Prostate gland (tissue), 2 donors: ENCODE data around the gene RPN2. TPM values are rescaled to one million over a fixed set of nuclear protein-coding genes. Genes with fewer than 3 reads are reported as not detected.

Experiments
- DNase-seq: peaks from one replicate; pipeline ENCODE4 v3.0.0-alpha.2; 2019; ENCODE audit warnings: low spot score
- H3K27ac ChIP-seq, 2 donors: fragments of 200-600 bp; sonication (generic); 2 replicates each; pipeline ENCODE4 v1.5.1; 2017 to 2019
- H3K27me3 ChIP-seq: fragments of 200-600 bp; sonication (generic); replicated peaks from 2 replicates; pipeline ENCODE4 v1.5.1; 2019; ENCODE audit not compliant: insufficient read depth
- H3K36me3 ChIP-seq, 2 donors: fragments of 200-600 bp; sonication (generic); 1 replicate in 1 of 2; 2 replicates in 1 of 2; pipeline versions ENCODE4 v1.5.1 to v1.8.1; 2017 to 2019
- H3K4me1 ChIP-seq: fragments of 200-600 bp; sonication (generic); replicated peaks from 2 replicates; pipeline ENCODE4 v1.5.1; 2019
- H3K4me3 ChIP-seq, 2 donors: fragments of 200-600 bp; sonication (generic); 2 replicates each; pipeline ENCODE4 v1.5.1; 2017 to 2019
- H3K9me3 ChIP-seq: fragments of 200-600 bp; sonication (generic); 2 replicates; pipeline ENCODE4 v1.5.1; 2017
- POLR2A ChIP-seq: fragments of 450-650 bp; IDR thresholded peaks from one replicate; pipeline ENCODE4 v1.6.1; 2016; ENCODE audit warnings: antibody characterized with exemption, mild to moderate bottlenecking
- POLR2AphosphoS5 ChIP-seq: sonication (generic); formaldehyde crosslinking; IDR thresholded peaks from one replicate; pipeline ENCODE4 v1.6.1; 2017; ENCODE audit warnings: antibody characterized with exemption
- WGBS: methylation state at CpG from one replicate; pipeline ENCODE4 v1.1.5; 2018; 5-methylcytosine and 5-hydroxymethylcytosine counted together
- intact Hi-C: fragments of 100-400 bp; cut with DNase I; formaldehyde crosslinking; loops from one replicate; pipeline ENCODE4 v1.14.2; 2022
- total RNA-seq, 2 donors: library from RNA; depleted of rRNA; stranded (reverse); fragments of >200 nt; gene quantifications; one replicate each; pipeline ENCODE4 v1.1.0, GENCODE V29; 2016
- TF ChIP-seq, protein P1 (sequence below), 4 experiments: fragments of 200-600 bp in 2 of 4; fragments of 450-650 bp in 2 of 4; sonication (generic) in 2 of 4; IDR thresholded peaks; 1 replicate in 3 of 4; 2 replicates in 1 of 4; pipeline ENCODE4 v1.5.1; 2016 to 2019; ENCODE audit warnings: antibody characterized with exemption in 4 of 4, mild to moderate bottlenecking in 2 of 4, moderate library complexity in 2 of 4

The RPN2 gene
- total RNA-seq, 2 donors from 2014 or later, result 246 to 267 TPM

GRCh38 chr20:37277253-37277593, 98.1 kb downstream of the RPN2 start:
- no peaks in the 10 kb centered on the region for H3K27me3 ChIP-seq
- H3K27ac ChIP-seq, result peak overlapping the region; percentile 25 to 64
- no peak overlapping the region for H3K4me3 ChIP-seq
- intact Hi-C loops, result no loop called here
- 74% methylated on average over 2 of the region's 2 CpGs for WGBS
- no peaks in the 10 kb centered on the region for H3K9me3 ChIP-seq
- H3K36me3 ChIP-seq, result no peaks in the 10 kb centered on the region
- no peaks in the 10 kb centered on the region for H3K4me1 ChIP-seq
- no peak for DNase-seq
- TF ChIP-seq POLR2AphosphoS5 (no peak), POLR2A (no peak)
- TF ChIP-seq, protein P1, sequence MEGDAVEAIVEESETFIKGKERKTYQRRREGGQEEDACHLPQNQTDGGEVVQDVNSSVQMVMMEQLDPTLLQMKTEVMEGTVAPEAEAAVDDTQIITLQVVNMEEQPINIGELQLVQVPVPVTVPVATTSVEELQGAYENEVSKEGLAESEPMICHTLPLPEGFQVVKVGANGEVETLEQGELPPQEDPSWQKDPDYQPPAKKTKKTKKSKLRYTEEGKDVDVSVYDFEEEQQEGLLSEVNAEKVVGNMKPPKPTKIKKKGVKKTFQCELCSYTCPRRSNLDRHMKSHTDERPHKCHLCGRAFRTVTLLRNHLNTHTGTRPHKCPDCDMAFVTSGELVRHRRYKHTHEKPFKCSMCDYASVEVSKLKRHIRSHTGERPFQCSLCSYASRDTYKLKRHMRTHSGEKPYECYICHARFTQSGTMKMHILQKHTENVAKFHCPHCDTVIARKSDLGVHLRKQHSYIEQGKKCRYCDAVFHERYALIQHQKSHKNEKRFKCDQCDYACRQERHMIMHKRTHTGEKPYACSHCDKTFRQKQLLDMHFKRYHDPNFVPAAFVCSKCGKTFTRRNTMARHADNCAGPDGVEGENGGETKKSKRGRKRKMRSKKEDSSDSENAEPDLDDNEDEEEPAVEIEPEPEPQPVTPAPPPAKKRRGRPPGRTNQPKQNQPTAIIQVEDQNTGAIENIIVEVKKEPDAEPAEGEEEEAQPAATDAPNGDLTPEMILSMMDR (IDR thresholded peaks at IDR 0.05), result no peak

DNA sequence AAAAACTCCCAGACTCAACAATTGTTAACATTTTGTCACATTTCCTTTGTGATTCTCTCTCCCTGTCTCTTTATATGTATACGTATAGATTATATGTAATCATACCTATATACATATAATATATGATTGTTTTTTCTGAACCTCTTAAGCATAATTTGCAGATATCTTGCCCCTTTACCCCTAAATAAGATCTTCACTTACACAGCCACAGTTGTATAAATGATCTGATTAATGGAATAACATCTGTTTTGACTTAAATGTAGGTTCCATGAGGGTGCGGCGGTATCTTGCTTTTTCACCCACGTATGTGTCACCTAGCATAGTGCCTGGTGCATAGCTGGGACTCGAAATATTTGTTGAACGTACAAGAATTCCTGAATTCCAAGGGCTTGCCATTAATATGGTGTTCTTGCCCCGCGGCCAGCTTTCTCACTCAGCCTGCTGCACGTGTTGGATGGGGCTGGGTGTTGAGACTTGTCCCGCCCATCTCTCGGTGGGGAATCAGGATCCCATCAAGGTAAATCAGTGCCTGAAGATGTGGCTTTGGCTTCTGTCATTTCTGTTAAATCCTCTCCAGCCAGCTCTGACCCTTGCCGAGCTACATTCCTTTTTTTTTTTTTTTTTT, 99.9 kb downstream of the RPN2 start:
- WGBS, result 54% methylated on average over 12 of the region's 12 CpGs
- intact Hi-C loops, result no loop called here

GRCh38 chr20:37279820-37280219, 100.7 kb downstream of the RPN2 start:
- H3K4me1 ChIP-seq, result no peaks in the 10 kb centered on the region
- WGBS, result 78% methylated on average over 7 of the region's 8 CpGs
- intact Hi-C loops, result loop anchor here (5.0 kb wide), 1 partner anchor 247 kb away; the partner anchor contains the start of gene BLCAP

More for the DNA sequence above, 99.9 kb downstream of the RPN2 start:
- Histone ChIP-seq H3K27me3 (no peaks in the 10 kb centered on the region), H3K4me3 (no peak overlapping the region), H3K27ac (no peak overlapping the region), H3K36me3 (no peaks in the 10 kb centered on the region), H3K4me1 (no peaks in the 10 kb centered on the region), H3K9me3 (no peaks in the 10 kb centered on the region)
- TF ChIP-seq POLR2AphosphoS5, result no peak
- TF ChIP-seq POLR2A, result no peak
- DNase-seq, result no peak

DNA sequence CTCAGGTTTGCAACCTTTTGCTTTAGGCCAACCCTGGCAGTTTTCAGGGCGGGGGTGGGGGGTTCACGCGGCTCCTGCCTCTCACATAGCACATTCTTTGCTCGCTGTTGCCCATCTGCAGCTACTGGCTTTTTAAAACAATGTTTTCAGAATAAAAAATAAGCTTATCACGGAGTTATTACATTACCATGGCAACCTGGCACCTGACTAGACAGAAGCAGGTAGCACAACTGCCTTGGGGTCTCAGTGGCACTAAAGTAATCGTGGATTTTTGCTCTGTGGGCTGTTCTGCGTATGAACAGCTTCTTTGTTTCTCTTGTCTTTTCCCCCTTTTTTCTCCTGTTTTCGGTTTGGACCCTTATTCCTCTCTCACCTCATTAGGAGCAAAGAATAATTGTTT, 101.3 kb downstream of the RPN2 start:
- no peak overlapping the region for H3K27ac ChIP-seq
- TF ChIP-seq, protein P1 (IDR thresholded peaks at IDR 0.05), result no peak
- H3K9me3 ChIP-seq, result no peaks in the 10 kb centered on the region
- H3K4me1 ChIP-seq, result no peaks in the 10 kb centered on the region
- no peaks in the 10 kb centered on the region for H3K27me3 ChIP-seq
- no peaks in the 10 kb centered on the region for H3K36me3 ChIP-seq
- 78% methylated on average over 8 of the region's 8 CpGs for WGBS
- no peak overlapping the region for H3K4me3 ChIP-seq
- intact Hi-C loops, result loop anchor here (5.0 kb wide), 1 partner anchor 247 kb away; the partner anchor contains the start of gene BLCAP
- DNase-seq, result no peak

More at GRCh38 chr20:37279820-37280219, 100.7 kb downstream of the RPN2 start:
- no peaks in the 10 kb centered on the region for H3K9me3 ChIP-seq
- H3K27ac ChIP-seq, result no peak overlapping the region
- no peaks in the 10 kb centered on the region for H3K36me3 ChIP-seq
- H3K27me3 ChIP-seq, result no peaks in the 10 kb centered on the region
- no peak for DNase-seq
- no peak overlapping the region for H3K4me3 ChIP-seq
- TF ChIP-seq POLR2AphosphoS5 (no peak), POLR2A (no peak)
- TF ChIP-seq, protein P1 (IDR thresholded peaks at IDR 0.05), result no peak

DNA sequence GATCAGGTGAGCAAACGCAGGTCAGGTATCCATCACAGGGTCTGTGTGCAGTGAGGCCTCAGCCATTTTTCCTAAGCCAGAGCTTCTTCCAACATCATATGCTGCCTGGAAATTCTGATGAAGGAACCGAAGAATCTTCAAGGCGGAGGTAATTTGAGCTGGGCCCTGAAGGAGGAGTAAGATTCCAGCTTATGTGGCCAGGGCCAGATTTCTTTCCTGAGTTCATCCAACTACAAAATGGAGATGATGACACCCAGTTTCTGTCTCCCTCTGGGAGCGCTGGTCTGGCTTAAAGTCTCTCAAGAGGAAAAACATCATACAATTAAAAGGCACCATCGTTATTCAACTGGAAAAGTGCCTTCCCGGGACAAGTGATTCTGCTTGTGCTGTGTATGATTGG, 103.4 kb downstream of the RPN2 start:
- WGBS, result 54% methylated on average over 6 of the region's 6 CpGs
- Histone ChIP-seq H3K27me3 (no peaks in the 10 kb centered on the region), H3K9me3 (no peaks in the 10 kb centered on the region), H3K4me1 (no peaks in the 10 kb centered on the region), H3K27ac (no peak overlapping the region), H3K4me3 (no peak overlapping the region), H3K36me3 (no peaks in the 10 kb centered on the region)
- peak; percentile 52 for TF ChIP-seq POLR2AphosphoS5
- TF ChIP-seq, protein P1 (IDR thresholded peaks at IDR 0.05), result peak in 2 of 4 experiments; percentile 55 to 57
- no peak for TF ChIP-seq POLR2A
- intact Hi-C loops, result loop anchor here (2.0 to 5.0 kb wide), 2 partner anchors 102 to 245 kb away; partner anchors contain the start of gene BLCAP
- no peak for DNase-seq
